RWPE2 (cell line): ENCODE results near the gene CTNNA2.

ENCODE experiments used
- ATAC-seq: fragments of 200-7000 bp; cut with Tn5 transposase; 3 replicates; pipeline ENCODE4 v1.9.1; 2021; ENCODE audit warnings: low read depth
- DNase-seq: peaks from one replicate; pipeline ENCODE4 v3.0.0-alpha.2; 2020; ENCODE audit warnings: low spot score
- H3K27ac ChIP-seq: fragments of 450-650 bp; 2 replicates; pipeline ENCODE4 v1.5.1; 2017; ENCODE audit warnings: mild to moderate bottlenecking; ENCODE audit not compliant: poor library complexity, severe bottlenecking
- H3K27me3 ChIP-seq: fragments of 250-450 bp; sonication (Bioruptor Pico); 2 replicates; pipeline ENCODE4 v1.5.1; 2021; ENCODE audit warnings: mild to moderate bottlenecking, moderate library complexity; ENCODE audit not compliant: insufficient read depth, poor library complexity, severe bottlenecking
- H3K36me3 ChIP-seq: fragments of 250-450 bp; sonication (Bioruptor Pico); 2 replicates; pipeline ENCODE4 v1.5.1; 2020; ENCODE audit warnings: low read depth, mild to moderate bottlenecking, moderate library complexity
- H3K4me1 ChIP-seq: fragments of 250-450 bp; sonication (Bioruptor Pico); 2 replicates; pipeline ENCODE4 v1.5.1; 2021; ENCODE audit warnings: mild to moderate bottlenecking, moderate library complexity; ENCODE audit not compliant: insufficient read depth, poor library complexity, severe bottlenecking
- H3K4me3 ChIP-seq: fragments of 250-450 bp; sonication (Bioruptor Pico); 2 replicates; pipeline ENCODE4 v1.5.1; 2021; ENCODE audit warnings: mild to moderate bottlenecking, moderate library complexity; ENCODE audit not compliant: severe bottlenecking
- H3K9me3 ChIP-seq: fragments of 250-450 bp; sonication (Bioruptor Pico); 2 replicates; pipeline ENCODE4 v1.5.1; 2021; ENCODE audit warnings: mild to moderate bottlenecking, moderate library complexity; ENCODE audit not compliant: severe bottlenecking
- CTCF ChIP-seq: fragments of 450-650 bp; IDR thresholded peaks from one replicate; pipeline ENCODE4 v1.5.1; 2017; ENCODE audit warnings: mild to moderate bottlenecking, moderate library complexity; ENCODE audit not compliant: poor library complexity, severe bottlenecking

Gene CTNNA2

GRCh38 chr2:80517316-80517715, 1004.5 kb downstream of the CTNNA2 start:
- Histone ChIP-seq H3K27ac (no peak overlapping the region), H3K36me3 (no peaks in the 10 kb centered on the region), H3K4me1 (no peaks in the 10 kb centered on the region), H3K4me3 (no peak overlapping the region), H3K9me3 (no peaks in the 10 kb centered on the region), H3K27me3 (peaks cover 3% of the 10 kb centered on the region)
- DNase-seq (no peak), ATAC-seq (no peak)
- no peak for TF ChIP-seq CTCF

- ATAC-seq: no peak
- Histone ChIP-seq H3K4me3 (no peak overlapping the region), H3K9me3 (no peaks in the 10 kb centered on the region)
Measured at GRCh38 chr2:80519121-80519643, 1006.3 kb downstream of the CTNNA2 start.

GRCh38 chr2:80519699-80520291, 1006.9 kb downstream of the CTNNA2 start:
- Histone ChIP-seq H3K27me3 (peaks cover 3% of the 10 kb centered on the region), H3K4me1 (no peaks in the 10 kb centered on the region), H3K36me3 (no peaks in the 10 kb centered on the region), H3K27ac (no peak overlapping the region), H3K9me3 (no peaks in the 10 kb centered on the region), H3K4me3 (no peak overlapping the region)
- TF ChIP-seq CTCF: no peak
- DNase-seq: no peak
- ATAC-seq: no peak

More at GRCh38 chr2:80519121-80519643, 1006.3 kb downstream of the CTNNA2 start:
- no peak overlapping the region for H3K27ac ChIP-seq
- no peaks in the 10 kb centered on the region for H3K36me3 ChIP-seq
- no peak for TF ChIP-seq CTCF
- no peak for DNase-seq
- peaks cover 3% of the 10 kb centered on the region for H3K27me3 ChIP-seq
- no peaks in the 10 kb centered on the region for H3K4me1 ChIP-seq

GRCh38 chr2:80525152-80525551, 1012.3 kb downstream of the CTNNA2 start:
- H3K27me3 ChIP-seq: no peaks in the 10 kb centered on the region
- no peak overlapping the region for H3K27ac ChIP-seq
- H3K36me3 ChIP-seq: no peaks in the 10 kb centered on the region
- H3K4me3 ChIP-seq: no peak overlapping the region
- TF ChIP-seq CTCF: no peak
- ATAC-seq (no peak), DNase-seq (no peak)
- H3K9me3 ChIP-seq: no peaks in the 10 kb centered on the region
- H3K4me1 ChIP-seq: no peaks in the 10 kb centered on the region

- no peaks in the 10 kb centered on the region for H3K36me3 ChIP-seq
- no peak overlapping the region for H3K4me3 ChIP-seq
- DNase-seq (no peak), ATAC-seq (no peak)
- H3K27ac ChIP-seq: no peak overlapping the region
- H3K4me1 ChIP-seq: no peaks in the 10 kb centered on the region
- TF ChIP-seq CTCF: no peak
- H3K9me3 ChIP-seq: no peaks in the 10 kb centered on the region
- H3K27me3 ChIP-seq: no peaks in the 10 kb centered on the region
Measured at GRCh38 chr2:80527119-80527518, 1014.3 kb downstream of the CTNNA2 start.
